Endothelial cell of umbilical vein (primary cell): Measurements from ENCODE around the gene EGFL7. TPM values are rescaled to one million over a fixed set of nuclear protein-coding genes. Genes with fewer than 3 reads are reported as not detected.

Experiments
- BruUV-seq: library from RNA; stranded (reverse); fragments of 400-500 nt; replicated peaks from 2 replicates; lab custom pipeline; 2021; lab: Mats Ljungman, UMichigan
- CTCF ChIA-PET: fragments of 300-600, 350-600 bp; sonication (Branson Sonifier 250); formaldehyde crosslinking; loops from one replicate; lab custom pipeline; 2021; ENCODE audit warnings: antibody characterized with exemption, inconsistent platforms; lab: Charles Lee
- POLR2A ChIA-PET: fragments of 300-600, 350-600 bp; sonication (Branson Sonifier 250); formaldehyde crosslinking; loops from one replicate; lab custom pipeline; 2021; ENCODE audit warnings: antibody characterized with exemption, inconsistent platforms; lab: Charles Lee
- DNase-seq: peaks from one replicate; pipeline ENCODE4 v3.0.0-alpha.2; 2011; ENCODE audit warnings: low read depth, low spot score
- FAIRE-seq: peaks from 2 replicates; lab custom pipeline; 2011; peaks lifted over from hg19 to GRCh38; lab: Jason Lieb, UNC
- H2AFZ ChIP-seq: 2 replicates; pipeline ENCODE4 v1.6.0; 2012; ENCODE audit warnings: low read depth, low read length, control low read depth, inconsistent platforms
- H3K27ac ChIP-seq: 2 replicates; pipeline ENCODE4 v1.5.1; 2011; ENCODE audit warnings: low read depth, mild to moderate bottlenecking, control low read depth, low read length, moderate library complexity; ENCODE audit not compliant: insufficient read depth
- H3K27me3 ChIP-seq, 2 experiments: 2 replicates each; pipeline versions ENCODE4 v1.6.0 to v1.6.1; 2011; ENCODE audit warnings: low read length in 2 of 2, mixed read lengths in 1 of 2; ENCODE audit not compliant: control insufficient read depth in 2 of 2, insufficient read depth in 2 of 2
- H3K36me3 ChIP-seq, 2 experiments: 2 replicates in 1 of 2; 3 replicates in 1 of 2; pipeline ENCODE4 v1.5.1; 2011; ENCODE audit warnings: low read length in 2 of 2, mild to moderate bottlenecking in 1 of 2, moderate library complexity in 1 of 2; ENCODE audit not compliant: control insufficient read depth in 2 of 2, insufficient read depth in 2 of 2; ENCODE audit errors: extremely low read depth in 1 of 2
- H3K4me1 ChIP-seq: 3 replicates; pipeline ENCODE4 v1.5.1; 2011; ENCODE audit warnings: mild to moderate bottlenecking, low read length; ENCODE audit not compliant: control insufficient read depth, insufficient read depth; ENCODE audit errors: extremely low read depth
- H3K4me2 ChIP-seq: 2 replicates; pipeline ENCODE4 v1.6.1; 2011; ENCODE audit warnings: low read length, control low read depth, mixed read lengths; ENCODE audit not compliant: insufficient read depth
- H3K4me3 ChIP-seq, 3 experiments: fragments of 200-600 bp in 1 of 3; sonication (generic), shearing (Covaris generic) in 1 of 3; replicated peaks in 1 of 3; 2 replicates each; pipeline ENCODE4 v1.5.1; 2011 to 2016; ENCODE audit warnings: control low read depth in 3 of 3, low read length in 3 of 3, mild to moderate bottlenecking in 2 of 3, inconsistent platforms in 1 of 3, low read depth in 1 of 3, moderate library complexity in 1 of 3; ENCODE audit not compliant: insufficient read depth in 1 of 3
- H3K79me2 ChIP-seq: 2 replicates; pipeline ENCODE4 v1.6.0; 2012; ENCODE audit warnings: low read length, inconsistent platforms; ENCODE audit not compliant: control insufficient read depth, insufficient read depth
- H3K9ac ChIP-seq: replicated peaks from 2 replicates; pipeline ENCODE3; 2011; ENCODE audit warnings: low read length, control low read depth; ENCODE audit not compliant: insufficient read depth; ENCODE audit errors: extremely low read depth
- H3K9me1 ChIP-seq: replicated peaks from 3 replicates; pipeline ENCODE4 v1.6.0; 2011; ENCODE audit warnings: mild to moderate bottlenecking, low read length; ENCODE audit not compliant: control insufficient read depth, insufficient read depth; ENCODE audit errors: extremely low read depth
- H3K9me3 ChIP-seq: replicated peaks from 2 replicates; pipeline ENCODE4 v1.5.1; 2012; ENCODE audit warnings: low read length, inconsistent platforms; ENCODE audit not compliant: control insufficient read depth, insufficient read depth
- H4K20me1 ChIP-seq: replicated peaks from 2 replicates; pipeline ENCODE3; 2011; ENCODE audit warnings: mild to moderate bottlenecking, low read length; ENCODE audit not compliant: control insufficient read depth, insufficient read depth; ENCODE audit errors: extremely low read depth
- EZH2 ChIP-seq: IDR thresholded peaks from 2 replicates; pipeline ENCODE4 v1.6.1; 2012; ENCODE audit warnings: borderline replicate concordance, low read depth, mild to moderate bottlenecking, moderate library complexity, low read length, inconsistent platforms; ENCODE audit not compliant: severe bottlenecking
- FOS ChIP-seq: IDR thresholded peaks from 2 replicates; pipeline ENCODE4 v1.6.1; 2011; ENCODE audit warnings: mild to moderate bottlenecking, low read length, moderate library complexity, borderline replicate concordance; ENCODE audit not compliant: insufficient read depth
- GATA2 ChIP-seq: IDR thresholded peaks from 2 replicates; pipeline ENCODE4 v1.7.0; 2011; ENCODE audit warnings: low read depth, mild to moderate bottlenecking, moderate library complexity, mixed read lengths, low read length; ENCODE audit not compliant: insufficient read length, insufficient read depth
- JUN ChIP-seq: IDR thresholded peaks from 2 replicates; pipeline ENCODE4 v1.6.1; 2011; ENCODE audit warnings: borderline replicate concordance, low read depth; ENCODE audit not compliant: insufficient read length, insufficient read depth
- MYC ChIP-seq: IDR thresholded peaks from one replicate; pipeline ENCODE4 v1.6.1; 2011; ENCODE audit warnings: mild to moderate bottlenecking, low read depth, low read length
- POLR2A ChIP-seq: IDR thresholded peaks from 2 replicates; pipeline ENCODE4 v1.6.1; 2012; ENCODE audit warnings: low read depth, mild to moderate bottlenecking, control low read depth, low read length
- POLR2AphosphoS5 ChIP-seq: IDR thresholded peaks from 2 replicates; pipeline ENCODE4 v1.6.1; 2012; ENCODE audit warnings: low read depth, mild to moderate bottlenecking, control low read depth, low read length, moderate library complexity; ENCODE audit not compliant: insufficient read depth
- dilution Hi-C: fragments of 300-500 bp; cut with MboI; formaldehyde crosslinking; loops from one replicate; pipeline ENCODE4 v1.15.0; 2019; ENCODE audit warnings: low sequenced_read_pairs; ENCODE audit not compliant: extremely low pct_ligation_motif_present
- intact Hi-C: fragments of 100-400 bp; cut with micrococcal nuclease; formaldehyde crosslinking; loops from one replicate; pipeline ENCODE4 v1.10.0; 2022
- polyA plus RNA-seq, 4 experiments: library from polyadenylated mRNA; depleted of rRNA in 3 of 4; stranded (reverse) in 3 of 4; unstranded in 1 of 4; fragments of >200 nt; gene quantifications; 2 replicates each; pipeline versions ENCODE4 v1.2.1 to v1.2.3, GENCODE V29; 2011 to 2012; ENCODE audit warnings: missing spikeins in 1 of 4
- total RNA-seq: library from RNA; stranded (reverse); gene quantifications from 2 replicates; pipeline ENCODE4 v1.2.3, GENCODE V29; 2021
- TF ChIP-seq, protein P1 (sequence below): IDR thresholded peaks from 2 replicates; pipeline ENCODE4 v1.6.1; 2011; ENCODE audit not compliant: insufficient read depth, insufficient read length
- TF ChIP-seq, protein P2 (sequence below), 2 donors: IDR thresholded peaks; 1 replicate in 1 of 2; 2 replicates in 1 of 2; pipeline ENCODE4 v1.5.1; 2011; ENCODE audit warnings: low read length in 2 of 2, mild to moderate bottlenecking in 2 of 2, moderate library complexity in 2 of 2, control low read depth in 1 of 2, inconsistent platforms in 1 of 2, low read depth in 1 of 2; ENCODE audit not compliant: insufficient read depth in 1 of 2; ENCODE audit errors: extremely low read depth in 1 of 2

Gene EGFL7
- total and polyA plus RNA-seq, 2 donors (not counting 3 experiments of a cell fraction or from before 2014, with no cell fraction given) = 1,043 to 1,377 TPM

DNA sequence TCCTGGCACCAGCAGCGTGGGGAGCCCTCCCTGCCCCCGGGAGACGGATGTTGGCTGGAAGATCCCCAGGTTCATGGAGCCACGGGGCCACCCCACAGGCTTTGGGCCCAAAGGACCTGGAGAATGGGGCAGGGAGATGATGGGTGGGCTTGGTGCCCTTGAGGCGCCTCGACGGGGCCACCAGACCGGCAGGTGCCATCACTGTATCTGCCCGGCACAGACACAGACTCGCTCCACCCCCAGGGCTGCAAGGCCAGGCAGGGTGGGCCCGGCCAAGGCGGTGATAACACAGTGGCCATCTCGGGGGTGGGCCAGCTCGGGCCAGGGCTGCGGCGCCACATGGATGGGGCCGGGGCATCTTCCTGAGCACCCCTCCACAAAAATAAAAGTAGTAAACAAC is 35.0 kb upstream of the EGFL7 start:
- Histone ChIP-seq H3K36me3 (no peaks in the 10 kb centered on the region), H3K9me1 (no peaks in the 10 kb centered on the region), H3K4me3 (no peak overlapping the region), H3K4me1 (peaks cover 12% of the 10 kb centered on the region), H3K27ac (no peak overlapping the region), H3K9ac (no peak overlapping the region), H3K4me2 (no peak overlapping the region), H2AFZ (no peak overlapping the region), H4K20me1 (no peaks in the 10 kb centered on the region), H3K9me3 (no peaks in the 10 kb centered on the region), H3K27me3 (no peaks in the 10 kb centered on the region), H3K79me2 (no peaks in the 10 kb centered on the region)
- no peak for FAIRE-seq
- intact Hi-C loops = no loop called here
- dilution Hi-C loops = no loop called here
- no TSS peak for BruUV-seq
- POLR2A ChIA-PET = no interaction called here
- DNase-seq = no peak
- CTCF ChIA-PET = interaction anchor here (1.4 to 7.3 kb wide), 4 partner anchors 40 to 141 kb away, joined by 4 to 261 read pairs (median 32); no protein-coding TSS in a partner anchor
- TF ChIP-seq FOS (no peak), POLR2AphosphoS5 (no peak), JUN (no peak), GATA2 (no peak), EZH2 (no peak), POLR2A (no peak), MYC (no peak)
- TF ChIP-seq, protein P1, sequence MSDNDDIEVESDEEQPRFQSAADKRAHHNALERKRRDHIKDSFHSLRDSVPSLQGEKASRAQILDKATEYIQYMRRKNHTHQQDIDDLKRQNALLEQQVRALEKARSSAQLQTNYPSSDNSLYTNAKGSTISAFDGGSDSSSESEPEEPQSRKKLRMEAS = no peak
- TF ChIP-seq, protein P2, sequence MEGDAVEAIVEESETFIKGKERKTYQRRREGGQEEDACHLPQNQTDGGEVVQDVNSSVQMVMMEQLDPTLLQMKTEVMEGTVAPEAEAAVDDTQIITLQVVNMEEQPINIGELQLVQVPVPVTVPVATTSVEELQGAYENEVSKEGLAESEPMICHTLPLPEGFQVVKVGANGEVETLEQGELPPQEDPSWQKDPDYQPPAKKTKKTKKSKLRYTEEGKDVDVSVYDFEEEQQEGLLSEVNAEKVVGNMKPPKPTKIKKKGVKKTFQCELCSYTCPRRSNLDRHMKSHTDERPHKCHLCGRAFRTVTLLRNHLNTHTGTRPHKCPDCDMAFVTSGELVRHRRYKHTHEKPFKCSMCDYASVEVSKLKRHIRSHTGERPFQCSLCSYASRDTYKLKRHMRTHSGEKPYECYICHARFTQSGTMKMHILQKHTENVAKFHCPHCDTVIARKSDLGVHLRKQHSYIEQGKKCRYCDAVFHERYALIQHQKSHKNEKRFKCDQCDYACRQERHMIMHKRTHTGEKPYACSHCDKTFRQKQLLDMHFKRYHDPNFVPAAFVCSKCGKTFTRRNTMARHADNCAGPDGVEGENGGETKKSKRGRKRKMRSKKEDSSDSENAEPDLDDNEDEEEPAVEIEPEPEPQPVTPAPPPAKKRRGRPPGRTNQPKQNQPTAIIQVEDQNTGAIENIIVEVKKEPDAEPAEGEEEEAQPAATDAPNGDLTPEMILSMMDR (IDR thresholded peaks at IDR 0.05; ENCODE audit: extremely low read depth in 1 of 2, insufficient read depth in 1 of 2, low read depth in 1 of 2, low read length in 2 of 2) = no peak
